Ishikawa (cell line): Measurements from ENCODE around the gene ONECUT1.

Source experiments
- CEBPB ChIP-seq: IDR thresholded peaks from 2 replicates; pipeline ENCODE4 v1.6.1; 2012
- CREB1 ChIP-seq: IDR thresholded peaks from 2 replicates; pipeline ENCODE4 v1.6.1; 2012; ENCODE audit warnings: low read depth
- EGR1 ChIP-seq: IDR thresholded peaks from 2 replicates; pipeline ENCODE4 v1.6.1; 2012
- EP300 ChIP-seq: IDR thresholded peaks from 2 replicates; pipeline ENCODE4 v1.6.1; 2012; ENCODE audit warnings: borderline replicate concordance
- FOXM1 ChIP-seq: IDR thresholded peaks from 2 replicates; pipeline ENCODE4 v1.6.1; 2012; ENCODE audit warnings: low read depth, borderline replicate concordance
- NFIC ChIP-seq: IDR thresholded peaks from 2 replicates; pipeline ENCODE4 v1.6.1; 2012
- RAD21 ChIP-seq: IDR thresholded peaks from 2 replicates; pipeline ENCODE4 v1.6.1; 2012; ENCODE audit warnings: low read depth
- TAF1 ChIP-seq: IDR thresholded peaks from 2 replicates; pipeline ENCODE4 v1.6.1; 2012; ENCODE audit warnings: low read depth, mild to moderate bottlenecking
- TCF12 ChIP-seq: IDR thresholded peaks from 2 replicates; pipeline ENCODE4 v1.6.1; 2012; ENCODE audit warnings: low read depth
- TEAD4 ChIP-seq: IDR thresholded peaks from 2 replicates; pipeline ENCODE4 v1.6.1; 2012
- YY1 ChIP-seq: IDR thresholded peaks from 2 replicates; pipeline ENCODE4 v1.6.1; 2012; ENCODE audit warnings: low read depth
- ZBTB7A ChIP-seq: IDR thresholded peaks from 2 replicates; pipeline ENCODE4 v1.6.1; 2012; ENCODE audit warnings: low read depth
- TF ChIP-seq, protein P1 (sequence below): IDR thresholded peaks from 2 replicates; pipeline ENCODE4 v1.6.1; 2012; ENCODE audit warnings: low read depth, mild to moderate bottlenecking
- TF ChIP-seq, protein P2 (sequence below): IDR thresholded peaks from 2 replicates; pipeline ENCODE4 v1.6.1; 2012
- TF ChIP-seq, protein P3 (sequence below): IDR thresholded peaks from 2 replicates; pipeline ENCODE4 v1.6.1; 2012

ONECUT1 gene

DNA sequence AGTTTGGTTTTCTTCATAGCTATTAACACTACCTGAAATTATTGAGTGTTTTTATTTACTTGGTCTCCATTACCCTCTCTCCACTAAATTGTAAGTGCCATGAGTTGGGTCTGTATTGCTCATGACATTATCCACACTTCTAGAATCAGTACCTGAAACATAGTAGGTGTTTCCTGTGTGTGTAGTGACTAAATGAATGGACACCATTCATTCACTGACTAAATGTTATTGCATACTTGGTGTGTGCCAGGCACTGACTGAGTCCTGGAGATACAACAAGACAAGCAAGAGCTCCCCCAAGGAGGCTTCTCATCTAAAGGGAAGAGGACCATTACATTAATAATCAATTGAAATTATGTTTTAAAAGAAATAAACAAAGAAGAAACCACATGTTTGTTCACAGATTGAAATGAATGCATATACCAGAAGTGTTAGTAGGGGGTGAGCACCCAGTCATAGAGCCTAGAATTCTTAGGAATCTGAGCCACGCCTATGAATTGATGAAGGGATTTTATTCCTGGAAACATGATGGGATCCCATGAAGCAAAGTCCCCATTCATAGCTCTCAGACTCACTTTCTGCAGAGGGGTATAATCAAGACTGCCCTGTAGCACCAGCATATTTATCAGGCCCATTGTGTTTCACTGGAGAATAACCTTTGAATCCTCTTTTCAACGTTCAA lies 79.3 kb downstream of the ONECUT1 start:
- TF ChIP-seq CREB1, result no peak
- TF ChIP-seq, protein P1, sequence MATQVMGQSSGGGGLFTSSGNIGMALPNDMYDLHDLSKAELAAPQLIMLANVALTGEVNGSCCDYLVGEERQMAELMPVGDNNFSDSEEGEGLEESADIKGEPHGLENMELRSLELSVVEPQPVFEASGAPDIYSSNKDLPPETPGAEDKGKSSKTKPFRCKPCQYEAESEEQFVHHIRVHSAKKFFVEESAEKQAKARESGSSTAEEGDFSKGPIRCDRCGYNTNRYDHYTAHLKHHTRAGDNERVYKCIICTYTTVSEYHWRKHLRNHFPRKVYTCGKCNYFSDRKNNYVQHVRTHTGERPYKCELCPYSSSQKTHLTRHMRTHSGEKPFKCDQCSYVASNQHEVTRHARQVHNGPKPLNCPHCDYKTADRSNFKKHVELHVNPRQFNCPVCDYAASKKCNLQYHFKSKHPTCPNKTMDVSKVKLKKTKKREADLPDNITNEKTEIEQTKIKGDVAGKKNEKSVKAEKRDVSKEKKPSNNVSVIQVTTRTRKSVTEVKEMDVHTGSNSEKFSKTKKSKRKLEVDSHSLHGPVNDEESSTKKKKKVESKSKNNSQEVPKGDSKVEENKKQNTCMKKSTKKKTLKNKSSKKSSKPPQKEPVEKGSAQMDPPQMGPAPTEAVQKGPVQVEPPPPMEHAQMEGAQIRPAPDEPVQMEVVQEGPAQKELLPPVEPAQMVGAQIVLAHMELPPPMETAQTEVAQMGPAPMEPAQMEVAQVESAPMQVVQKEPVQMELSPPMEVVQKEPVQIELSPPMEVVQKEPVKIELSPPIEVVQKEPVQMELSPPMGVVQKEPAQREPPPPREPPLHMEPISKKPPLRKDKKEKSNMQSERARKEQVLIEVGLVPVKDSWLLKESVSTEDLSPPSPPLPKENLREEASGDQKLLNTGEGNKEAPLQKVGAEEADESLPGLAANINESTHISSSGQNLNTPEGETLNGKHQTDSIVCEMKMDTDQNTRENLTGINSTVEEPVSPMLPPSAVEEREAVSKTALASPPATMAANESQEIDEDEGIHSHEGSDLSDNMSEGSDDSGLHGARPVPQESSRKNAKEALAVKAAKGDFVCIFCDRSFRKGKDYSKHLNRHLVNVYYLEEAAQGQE, result no peak
- TF ChIP-seq YY1, result no peak
- TF ChIP-seq, protein P2, sequence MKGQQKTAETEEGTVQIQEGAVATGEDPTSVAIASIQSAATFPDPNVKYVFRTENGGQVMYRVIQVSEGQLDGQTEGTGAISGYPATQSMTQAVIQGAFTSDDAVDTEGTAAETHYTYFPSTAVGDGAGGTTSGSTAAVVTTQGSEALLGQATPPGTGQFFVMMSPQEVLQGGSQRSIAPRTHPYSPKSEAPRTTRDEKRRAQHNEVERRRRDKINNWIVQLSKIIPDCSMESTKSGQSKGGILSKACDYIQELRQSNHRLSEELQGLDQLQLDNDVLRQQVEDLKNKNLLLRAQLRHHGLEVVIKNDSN, result no peak
- no peak for TF ChIP-seq NFIC
- TF ChIP-seq RAD21, result no peak
- TF ChIP-seq EP300, result no peak
- no peak for TF ChIP-seq TEAD4

DNA sequence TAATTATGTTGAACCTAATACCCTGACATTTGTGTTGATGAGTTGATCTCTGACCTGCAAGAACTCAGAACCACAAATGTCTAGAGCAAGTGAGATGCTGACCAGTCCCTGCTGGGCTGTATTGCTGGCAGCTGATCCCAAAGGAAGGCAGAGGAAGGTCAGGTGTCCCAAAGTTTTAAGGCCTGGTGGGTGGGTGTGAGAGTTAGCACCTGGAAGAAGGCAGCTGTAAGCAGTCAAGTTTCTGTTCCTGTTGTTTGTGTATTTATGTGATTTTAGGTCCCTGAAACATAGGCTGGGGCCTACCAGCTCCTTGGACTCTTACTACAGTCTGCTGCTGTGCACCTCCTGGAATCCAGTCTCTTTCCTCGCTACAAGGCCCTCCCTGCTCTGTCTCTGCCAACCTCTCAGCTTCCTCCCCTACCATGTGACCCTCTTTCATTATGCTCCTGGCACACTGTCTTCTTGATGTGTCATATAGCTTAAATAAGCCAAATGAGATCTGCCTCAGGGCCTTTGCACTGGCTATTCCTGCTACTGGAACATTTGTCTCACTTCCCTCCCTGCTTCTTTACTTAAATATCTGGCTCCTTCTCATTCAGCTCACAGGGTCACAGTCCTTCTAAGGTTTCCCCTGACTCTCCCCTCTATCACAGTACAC lies 80.0 kb downstream of the ONECUT1 start:
- TF ChIP-seq FOXM1 (no peak), CREB1 (no peak), ZBTB7A (no peak), YY1 (no peak), RAD21 (no peak), TAF1 (no peak), TEAD4 (no peak), NFIC (no peak), CEBPB (no peak), EP300 (no peak), TCF12 (no peak), EGR1 (no peak)
- TF ChIP-seq, protein P2, result no peak
- TF ChIP-seq, protein P3, sequence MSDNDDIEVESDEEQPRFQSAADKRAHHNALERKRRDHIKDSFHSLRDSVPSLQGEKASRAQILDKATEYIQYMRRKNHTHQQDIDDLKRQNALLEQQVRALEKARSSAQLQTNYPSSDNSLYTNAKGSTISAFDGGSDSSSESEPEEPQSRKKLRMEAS, result no peak
- TF ChIP-seq, protein P1, result no peak

DNA sequence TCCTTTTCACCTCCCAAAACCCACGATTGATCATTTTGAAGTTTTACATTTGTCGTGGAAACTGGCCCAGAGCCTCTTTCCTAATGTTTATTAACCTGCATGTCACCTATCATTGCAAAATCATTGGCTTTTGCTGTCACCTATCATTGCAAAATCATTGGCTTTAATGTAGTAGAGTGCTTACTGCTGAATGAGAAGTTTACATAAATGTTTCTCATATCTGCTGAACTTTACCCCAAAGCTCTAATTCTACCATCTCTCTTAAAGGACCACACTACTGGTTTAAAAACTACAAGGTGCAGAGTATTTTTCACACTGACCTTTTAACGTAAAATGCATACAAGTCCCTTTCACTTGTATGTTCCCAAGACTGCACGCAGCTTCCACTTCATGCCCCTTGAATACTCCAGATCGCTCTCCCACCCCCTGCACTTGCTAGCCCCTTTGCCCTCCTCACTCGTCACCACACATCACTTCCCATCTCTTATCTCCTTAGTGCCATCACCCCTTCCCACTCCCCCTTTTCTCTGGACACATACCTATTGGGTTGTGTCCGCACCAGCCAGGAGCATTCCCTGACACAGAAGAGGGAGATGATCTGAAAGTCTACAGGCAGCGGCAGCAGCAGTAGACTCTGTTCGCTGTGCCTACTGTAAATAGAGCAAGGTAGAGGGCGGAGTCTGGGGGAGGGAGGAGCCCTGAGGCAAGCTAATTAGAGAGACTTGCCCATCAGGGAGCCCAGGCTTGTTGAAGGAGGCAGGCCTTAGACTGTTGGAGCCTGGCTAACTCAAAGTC lies 80.8 kb downstream of the ONECUT1 start:
- TF ChIP-seq, protein P3, result no peak
- TF ChIP-seq TEAD4 (no peak), FOXM1 (no peak), EGR1 (no peak), CREB1 (no peak), CEBPB (no peak), EP300 (no peak)
- TF ChIP-seq, protein P2, result no peak
- TF ChIP-seq, protein P1, result no peak
